Stimulated activated CD4-positive, alpha-beta T cell treated with anti-CD3 and anti-CD28 coated beads, Interleukin-1b, Interleukin-23, amount 100 ng/mL, for 1 hour (primary cell): Measurements from ENCODE around the gene ABHD10.

ENCODE experiments used
- DNase-seq, 2 donors: peaks; one replicate each; pipeline ENCODE4 v3.0.0-alpha.2; 2020; ENCODE audit warnings: low read depth in 2 of 2

ABHD10 gene

GRCh38 chr3:111965484-111965883 is 13.3 kb upstream of the ABHD10 start:
- DNase-seq, result no peak

GRCh38 chr3:111967068-111967467 is 11.8 kb upstream of the ABHD10 start:
- no peak for DNase-seq

GRCh38 chr3:111967651-111968274 is 11.1 kb upstream of the ABHD10 start:
- DNase-seq, result peak; percentile 55 to 72

- no peak for DNase-seq
These were observed 10.3 kb upstream of the ABHD10 start for GRCh38 chr3:111968319-111969054.

GRCh38 chr3:111970376-111970775 is 8.4 kb upstream of the ABHD10 start:
- DNase-seq, result no peak

- DNase-seq, result no peak
These were observed 7.2 kb upstream of the ABHD10 start for GRCh38 chr3:111971533-111972130.

- no peak for DNase-seq
These were observed 5.9 kb upstream of the ABHD10 start for GRCh38 chr3:111972891-111973290.

GRCh38 chr3:111975131-111975530 is 3.7 kb upstream of the ABHD10 start:
- no peak for DNase-seq

- DNase-seq, result no peak
These were observed 2.6 kb upstream of the ABHD10 start for GRCh38 chr3:111976254-111976653.

- no peak for DNase-seq
These were observed 710 bp downstream of the ABHD10 start for GRCh38 chr3:111979434-111980038.

- peak in 1 of 2 donors; percentile 34 for DNase-seq
These were observed 2.1 kb downstream of the ABHD10 start for GRCh38 chr3:111980716-111981456.

- DNase-seq, result no peak
These were observed 2.6 kb downstream of the ABHD10 start for GRCh38 chr3:111981457-111981763.

GRCh38 chr3:111984636-111985298 is 5.9 kb downstream of the ABHD10 start:
- DNase-seq, result no peak

- no peak for DNase-seq
These were observed 8.0 kb downstream of the ABHD10 start for GRCh38 chr3:111986800-111987199.

GRCh38 chr3:111989061-111989678 is 10.3 kb downstream of the ABHD10 start:
- DNase-seq, result no peak

- DNase-seq, result no peak
These were observed 14.2 kb downstream of the ABHD10 start for GRCh38 chr3:111993038-111993437.

- DNase-seq, result no peak
These were observed 20.0 kb downstream of the ABHD10 start, which contains the start of gene TAGLN3 for GRCh38 chr3:111998636-111999483. TAGLN3 (plus strand) TSS chr3:111998922; CDS start chr3:111999423, 501 bp downstream.

- DNase-seq, result no peak
These were observed 20.9 kb downstream of the ABHD10 start for GRCh38 chr3:111999484-112000324.

- no peak for DNase-seq
These were observed 21.5 kb downstream of the ABHD10 start for GRCh38 chr3:112000367-112000771.
